Measurements from ENCODE around the gene PLPP4.
A peak's percentile ranks its signal among the peaks of the same experiment; 100 is the strongest.

PLPP4 gene

DNA sequence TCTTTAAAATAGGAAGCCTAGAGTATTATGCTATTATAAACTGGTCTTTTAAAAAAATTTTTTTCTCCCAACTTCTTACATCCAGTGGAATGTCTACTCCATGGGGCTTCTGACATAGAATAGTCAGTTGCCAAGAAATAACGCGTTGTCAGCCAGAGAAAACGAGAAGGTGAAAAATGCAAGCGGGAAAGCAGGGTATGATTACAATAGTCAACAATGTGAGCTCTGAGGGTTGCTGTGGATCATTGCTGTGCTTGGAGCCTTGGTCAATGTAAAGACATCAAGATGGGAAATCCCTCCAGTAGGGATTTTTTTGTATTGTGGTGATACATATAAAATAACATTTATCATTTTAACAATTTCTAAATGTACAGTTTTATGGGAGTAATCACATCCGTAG is 27.6 kb upstream of the PLPP4 start:
- in situ Hi-C loops (cut with HindIII; ENCODE audit: low pct_ligation_motif_present, low sequenced_read_pairs) = no loop called here
- H3K27me3 ChIP-seq (replicated peaks) = no peaks in the 10 kb centered on the region
- no peak overlapping the region for H3K4me3 ChIP-seq (ENCODE audit: low read depth, low read length)
- TF ChIP-seq, protein P1, sequence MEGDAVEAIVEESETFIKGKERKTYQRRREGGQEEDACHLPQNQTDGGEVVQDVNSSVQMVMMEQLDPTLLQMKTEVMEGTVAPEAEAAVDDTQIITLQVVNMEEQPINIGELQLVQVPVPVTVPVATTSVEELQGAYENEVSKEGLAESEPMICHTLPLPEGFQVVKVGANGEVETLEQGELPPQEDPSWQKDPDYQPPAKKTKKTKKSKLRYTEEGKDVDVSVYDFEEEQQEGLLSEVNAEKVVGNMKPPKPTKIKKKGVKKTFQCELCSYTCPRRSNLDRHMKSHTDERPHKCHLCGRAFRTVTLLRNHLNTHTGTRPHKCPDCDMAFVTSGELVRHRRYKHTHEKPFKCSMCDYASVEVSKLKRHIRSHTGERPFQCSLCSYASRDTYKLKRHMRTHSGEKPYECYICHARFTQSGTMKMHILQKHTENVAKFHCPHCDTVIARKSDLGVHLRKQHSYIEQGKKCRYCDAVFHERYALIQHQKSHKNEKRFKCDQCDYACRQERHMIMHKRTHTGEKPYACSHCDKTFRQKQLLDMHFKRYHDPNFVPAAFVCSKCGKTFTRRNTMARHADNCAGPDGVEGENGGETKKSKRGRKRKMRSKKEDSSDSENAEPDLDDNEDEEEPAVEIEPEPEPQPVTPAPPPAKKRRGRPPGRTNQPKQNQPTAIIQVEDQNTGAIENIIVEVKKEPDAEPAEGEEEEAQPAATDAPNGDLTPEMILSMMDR (IDR thresholded peaks at IDR 0.05; ENCODE audit: low read depth, low read length, missing control alignments) = no peak
- no peaks in the 10 kb centered on the region for H3K36me3 ChIP-seq (replicated peaks)
- DNase-seq = peak; percentile 82
- H3K27ac ChIP-seq = peak overlapping the region; percentile 65

DNA sequence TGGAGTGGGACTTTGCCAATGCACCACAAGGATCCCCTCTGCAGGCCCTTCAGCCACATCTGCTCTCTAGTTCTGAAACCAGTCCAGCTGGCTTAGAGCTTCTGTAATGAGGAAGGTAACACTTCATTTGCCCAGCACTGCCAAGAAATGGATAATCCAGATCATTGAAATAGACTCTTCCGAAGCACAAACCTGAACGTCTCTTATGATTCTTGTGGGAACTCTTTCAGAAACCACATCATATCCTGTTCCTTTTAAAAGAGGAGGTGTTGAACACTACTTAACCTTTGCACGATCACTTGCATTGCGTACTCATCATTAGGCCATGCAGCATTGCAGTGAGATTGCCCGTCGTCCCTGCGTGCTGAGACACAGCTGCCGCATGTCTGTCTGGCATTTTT is 25.8 kb upstream of the PLPP4 start:
- Histone ChIP-seq H3K36me3 (replicated peaks) (no peaks in the 10 kb centered on the region), H3K27ac (no peak overlapping the region), H3K27me3 (replicated peaks) (no peaks in the 10 kb centered on the region), H3K4me3 (ENCODE audit: low read depth, low read length) (no peak overlapping the region)
- no peak for DNase-seq
- TF ChIP-seq, protein P1 (IDR thresholded peaks at IDR 0.05; ENCODE audit: low read depth, low read length, missing control alignments) = no peak
- in situ Hi-C loops (cut with HindIII; ENCODE audit: low pct_ligation_motif_present, low sequenced_read_pairs) = no loop called here

DNA sequence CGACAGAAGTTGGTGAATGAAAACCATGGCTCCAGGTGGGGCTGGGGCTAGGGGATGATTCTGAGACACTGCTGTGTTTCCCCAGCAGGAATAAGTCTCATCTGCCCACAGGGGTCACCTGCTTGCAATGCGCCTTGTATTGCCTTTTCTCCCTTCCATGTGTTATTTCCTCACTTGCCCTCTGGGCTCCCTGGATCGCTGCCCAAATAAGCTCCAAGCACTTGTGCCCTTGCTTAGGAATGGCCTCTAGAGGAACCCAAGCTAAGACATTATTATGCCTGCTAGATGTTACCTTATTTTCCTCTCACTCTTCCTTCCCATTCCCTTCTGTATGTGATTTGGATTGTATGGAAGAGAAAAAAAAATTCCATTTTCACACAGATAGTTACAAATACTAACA is 24.8 kb upstream of the PLPP4 start:
- Histone ChIP-seq H3K27ac (no peak overlapping the region), H3K36me3 (replicated peaks) (no peaks in the 10 kb centered on the region), H3K4me3 (ENCODE audit: low read depth, low read length) (no peak overlapping the region), H3K27me3 (replicated peaks) (no peaks in the 10 kb centered on the region)
- no peak for DNase-seq
- TF ChIP-seq, protein P1 (IDR thresholded peaks at IDR 0.05; ENCODE audit: low read depth, low read length, missing control alignments) = peak; percentile 8
- in situ Hi-C loops (cut with HindIII; ENCODE audit: low pct_ligation_motif_present, low sequenced_read_pairs) = no loop called here

DNA sequence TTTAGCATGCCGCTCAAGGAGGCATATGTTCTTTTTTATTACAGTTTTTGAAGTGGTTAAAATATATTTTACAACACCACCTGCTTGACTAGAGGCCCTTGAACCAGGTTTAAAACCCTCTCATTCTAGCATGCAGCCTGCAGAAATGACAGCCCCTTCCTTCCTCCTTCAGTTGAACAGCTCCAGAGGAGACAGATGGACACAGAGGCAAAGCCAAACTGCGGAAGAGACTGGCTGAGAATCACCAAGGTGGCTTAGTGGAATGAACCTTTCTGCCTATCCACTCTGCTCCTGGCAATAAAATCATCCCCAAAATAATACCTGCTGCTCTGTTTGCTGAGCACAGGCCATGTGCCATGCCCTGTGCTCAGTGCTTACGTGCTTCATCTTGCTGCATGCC is 23.9 kb upstream of the PLPP4 start:
- TF ChIP-seq, protein P1 (IDR thresholded peaks at IDR 0.05; ENCODE audit: low read depth, low read length, missing control alignments) = no peak
- no peak for DNase-seq
- Histone ChIP-seq H3K36me3 (replicated peaks) (no peaks in the 10 kb centered on the region), H3K27ac (no peak overlapping the region), H3K27me3 (replicated peaks) (no peaks in the 10 kb centered on the region), H3K4me3 (ENCODE audit: low read depth, low read length) (no peak overlapping the region)
- in situ Hi-C loops (cut with HindIII; ENCODE audit: low pct_ligation_motif_present, low sequenced_read_pairs) = no loop called here

DNA sequence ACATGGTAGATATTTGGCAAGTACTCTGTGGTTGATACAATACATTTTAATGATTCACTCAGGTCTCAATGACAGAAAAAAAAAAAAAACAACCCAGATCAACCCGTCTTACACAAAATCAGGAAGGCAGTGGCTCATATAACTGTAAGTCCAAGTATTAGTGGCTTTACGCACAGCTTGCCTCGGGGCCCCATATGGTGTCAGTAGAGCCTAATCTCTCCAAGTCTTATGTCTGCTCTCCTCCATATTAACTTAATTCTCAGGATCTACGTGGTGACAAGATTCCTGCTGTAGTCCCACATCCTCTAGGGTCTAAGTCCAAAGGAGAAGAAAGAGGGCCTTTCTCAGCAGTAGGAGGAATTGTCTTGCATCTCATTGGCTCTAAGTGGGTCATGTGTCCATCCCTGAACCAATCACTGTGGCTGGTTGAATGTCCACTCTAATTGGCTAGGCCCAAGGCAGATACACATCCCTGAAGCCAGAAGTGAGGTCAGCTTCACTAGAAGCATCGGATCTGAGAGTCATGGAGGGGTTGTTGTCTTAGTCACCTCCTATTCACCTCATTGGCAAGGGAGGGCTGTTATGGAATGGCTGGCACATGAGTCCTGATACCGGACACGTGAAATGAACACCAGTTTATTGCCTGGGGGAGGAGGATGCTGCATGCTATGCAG is 20.5 kb upstream of the PLPP4 start:
- no peaks in the 10 kb centered on the region for H3K27me3 ChIP-seq (replicated peaks)
- H3K4me3 ChIP-seq (ENCODE audit: low read depth, low read length) = no peak overlapping the region
- no peaks in the 10 kb centered on the region for H3K36me3 ChIP-seq (replicated peaks)
- DNase-seq = no peak
- TF ChIP-seq, protein P1 (IDR thresholded peaks at IDR 0.05; ENCODE audit: low read depth, low read length, missing control alignments) = peak; percentile 32
- H3K27ac ChIP-seq = no peak overlapping the region
- in situ Hi-C loops (cut with HindIII; ENCODE audit: low pct_ligation_motif_present, low sequenced_read_pairs) = no loop called here

DNA sequence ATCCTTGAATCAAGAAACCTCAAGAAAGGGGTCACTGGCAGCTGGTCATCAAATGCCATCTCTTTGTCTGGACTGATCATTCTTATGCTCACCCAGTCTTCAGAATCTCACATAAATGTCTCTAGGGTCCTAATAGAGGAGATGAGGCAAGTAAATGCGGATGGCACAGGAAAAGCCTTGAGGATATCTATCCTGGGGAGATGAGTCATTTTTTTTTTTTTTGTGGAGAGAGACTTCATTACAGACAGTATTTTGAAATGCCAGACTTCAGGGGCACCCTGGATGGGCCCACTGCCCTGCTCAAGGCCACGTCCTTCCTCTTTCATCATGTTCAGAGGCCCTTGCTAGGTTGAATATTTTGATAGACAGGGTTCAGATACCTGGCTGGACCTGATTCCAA is 19.5 kb upstream of the PLPP4 start:
- no peak overlapping the region for H3K4me3 ChIP-seq (ENCODE audit: low read depth, low read length)
- no peak overlapping the region for H3K27ac ChIP-seq
- in situ Hi-C loops (cut with HindIII; ENCODE audit: low pct_ligation_motif_present, low sequenced_read_pairs) = no loop called here
- DNase-seq = no peak
- TF ChIP-seq, protein P1 (IDR thresholded peaks at IDR 0.05; ENCODE audit: low read depth, low read length, missing control alignments) = no peak
- no peaks in the 10 kb centered on the region for H3K27me3 ChIP-seq (replicated peaks)
- no peaks in the 10 kb centered on the region for H3K36me3 ChIP-seq (replicated peaks)
